GM21447 (cell line): ENCODE measurements around the gene ATG10.
"Not testable (repeated sequence)": the region's sequence is repeated elsewhere in the genome, so short reads cannot be mapped to it uniquely, and the experiment has no call there.

ENCODE experiments used
- ATAC-seq: cut with Tn5 transposase; IDR thresholded peaks from one replicate; pipeline ENCODE4 v1.9.1; 2021; ENCODE audit not compliant: unreplicated experiment

The ATG10 gene

DNA sequence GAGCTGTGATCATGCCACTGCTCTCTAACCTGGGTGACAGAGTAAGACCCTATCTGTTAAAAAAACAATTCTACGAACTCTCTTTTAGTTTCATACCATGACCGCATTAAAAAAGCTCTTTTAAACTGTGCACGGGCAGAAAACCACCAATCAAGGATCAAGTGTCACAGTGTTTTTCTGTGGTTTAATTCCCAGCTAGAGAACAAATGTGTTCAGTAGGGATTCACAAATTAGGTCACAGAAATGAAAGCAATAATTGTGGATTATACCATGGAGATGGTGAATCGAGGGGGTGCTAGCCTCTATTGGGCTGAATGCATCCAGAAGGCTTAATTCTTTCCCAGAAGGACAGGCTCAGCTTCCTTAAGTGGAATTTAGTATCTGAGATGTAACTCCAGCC lies 79.1 kb downstream of the ATG10 start:
- ATAC-seq: no peak

DNA sequence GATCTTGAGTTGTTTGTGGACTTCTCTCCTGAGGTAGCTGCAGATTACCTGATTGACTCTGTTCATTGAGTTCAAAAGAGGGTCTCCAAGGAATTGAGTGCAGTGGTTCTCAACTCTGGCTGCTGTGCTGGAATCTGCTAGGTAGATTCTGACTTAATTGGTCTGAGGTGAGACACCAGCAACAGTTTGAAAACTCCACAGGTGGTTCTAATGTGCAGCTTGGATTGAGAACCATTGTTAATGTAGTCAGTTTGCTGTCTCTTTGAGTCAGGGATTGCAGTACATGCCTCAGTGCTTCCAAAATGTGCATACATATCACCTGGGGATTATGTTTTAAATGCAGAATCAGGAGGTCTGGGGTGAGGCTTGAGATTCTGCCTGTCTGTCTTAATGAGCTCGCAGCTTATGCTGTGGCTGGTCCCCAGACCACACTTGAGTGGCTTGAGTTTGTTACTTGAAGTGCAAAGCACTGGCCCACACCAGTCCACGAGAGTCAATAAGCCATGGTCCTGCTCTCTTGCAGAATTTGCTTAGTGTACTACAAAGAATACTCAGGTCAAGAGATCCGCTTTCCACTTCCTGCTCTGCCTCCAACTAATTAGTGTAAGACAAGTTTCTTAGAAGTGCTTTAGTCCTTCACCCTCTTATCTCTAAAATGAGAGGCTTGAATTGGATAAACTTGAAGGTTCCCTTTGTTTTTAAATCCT lies 82.3 kb downstream of the ATG10 start:
- ATAC-seq: no peak

DNA sequence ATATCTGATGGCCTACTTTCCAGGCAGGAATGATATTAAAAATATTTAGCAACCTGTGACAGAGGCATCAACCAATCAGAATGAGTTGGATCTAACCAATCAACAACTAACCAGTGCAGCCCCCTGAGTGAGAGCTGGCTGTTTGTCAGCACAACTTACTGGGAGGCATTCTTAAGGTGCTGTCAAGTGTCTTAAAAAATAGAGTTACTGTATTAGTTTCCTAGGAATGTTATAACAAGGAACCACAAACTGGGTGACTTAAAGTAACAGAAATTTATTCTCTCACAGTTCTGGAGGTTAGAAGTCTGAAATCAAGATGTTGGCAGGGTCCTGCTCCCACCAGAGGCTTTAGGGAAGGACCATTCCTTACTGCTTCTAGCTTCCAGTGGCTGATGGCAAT lies 85.2 kb downstream of the ATG10 start:
- ATAC-seq: no peak

DNA sequence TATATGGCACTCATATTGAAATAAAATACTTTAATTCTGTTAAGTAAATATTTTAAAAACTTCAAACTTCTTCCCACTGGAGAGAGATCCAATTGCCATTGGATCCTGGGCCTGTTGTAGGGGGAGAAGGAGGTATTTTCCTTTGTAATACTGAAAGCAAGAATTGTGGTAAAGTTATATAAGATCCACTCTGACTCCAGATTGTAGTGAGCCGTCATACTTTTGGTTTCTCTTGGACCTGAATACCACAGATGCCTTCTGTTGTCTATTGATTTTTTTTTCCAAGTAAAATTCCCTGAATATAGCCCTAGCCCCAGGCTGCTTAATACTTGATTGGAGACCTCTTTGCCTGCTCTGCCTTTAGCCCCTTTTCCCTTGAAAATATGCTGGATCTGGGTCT lies 86.9 kb downstream of the ATG10 start:
- peak; percentile 67 for ATAC-seq

DNA sequence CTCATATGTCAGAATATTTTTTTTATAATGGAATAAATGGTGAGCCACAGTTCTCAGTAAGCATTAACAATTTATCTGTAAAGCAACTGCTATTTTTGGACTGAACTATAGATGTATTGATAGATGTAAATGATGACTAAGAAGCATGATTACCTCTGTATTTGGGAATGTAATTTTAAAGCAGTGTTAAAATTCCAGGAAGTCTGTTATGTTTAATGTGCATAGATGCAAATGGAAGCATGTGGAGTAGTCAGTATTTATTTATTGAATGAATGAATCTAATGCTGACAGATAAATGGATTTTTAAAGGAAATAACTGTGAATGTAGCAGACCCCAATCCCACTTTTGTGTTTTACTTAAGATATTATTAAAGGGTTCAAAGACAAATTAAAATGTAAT lies 95.0 kb downstream of the ATG10 start:
- no peak for ATAC-seq

DNA sequence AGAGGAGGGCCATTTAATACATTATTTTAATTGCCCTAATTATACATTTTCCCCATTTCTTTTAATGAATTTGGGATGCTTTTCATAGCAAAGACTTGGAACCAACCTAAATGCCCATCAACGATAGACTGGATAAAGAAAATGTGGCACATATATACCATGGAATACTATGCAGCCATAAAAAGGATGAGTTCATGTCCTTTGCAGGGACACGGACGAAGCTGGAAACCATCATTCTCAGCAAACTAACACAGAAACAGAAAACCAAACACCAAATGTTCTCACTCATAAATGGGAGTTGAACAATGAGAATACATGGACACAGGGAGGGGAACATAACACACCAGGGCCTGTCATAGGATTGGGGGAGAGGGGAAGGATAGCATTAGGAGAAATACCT lies 96.2 kb downstream of the ATG10 start:
- not testable (repeated sequence) for ATAC-seq

DNA sequence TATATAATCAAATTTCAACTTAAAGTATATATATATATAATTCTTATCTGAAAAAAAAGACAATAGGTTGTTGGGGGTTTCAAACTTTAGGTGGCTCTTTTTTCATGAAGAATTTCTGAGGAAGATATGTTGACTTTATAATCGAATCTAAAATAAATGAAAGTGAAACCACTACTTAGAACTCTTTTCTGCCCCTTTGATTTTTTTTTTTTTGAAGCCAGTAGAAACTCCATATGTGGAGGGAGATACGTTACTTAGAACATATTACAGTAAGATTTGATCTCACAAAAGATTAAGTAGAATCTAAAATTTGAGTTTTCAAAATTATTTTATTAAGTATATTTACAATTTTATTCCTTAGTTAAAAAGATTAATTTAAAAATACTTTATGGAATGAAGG lies 96.9 kb downstream of the ATG10 start:
- no peak for ATAC-seq

DNA sequence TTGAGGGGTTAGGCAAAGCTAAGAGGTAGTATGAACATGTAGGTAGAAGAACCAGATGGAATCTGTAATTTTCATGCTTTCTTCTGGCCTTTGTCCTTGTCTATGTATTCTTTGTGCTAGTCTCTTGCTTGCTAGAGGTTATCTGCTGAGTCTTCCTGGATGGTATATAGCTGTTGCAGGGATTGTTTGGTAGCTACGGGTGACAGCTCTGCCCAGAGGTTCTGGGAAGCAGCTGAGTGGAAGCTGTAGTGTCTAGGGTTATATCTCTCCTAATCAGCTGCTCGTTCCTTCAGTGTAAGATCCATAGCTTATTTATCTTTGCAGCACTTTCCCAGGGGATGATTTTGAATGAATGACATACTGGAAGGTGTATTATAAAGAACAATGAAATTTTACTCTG lies 100.3 kb downstream of the ATG10 start:
- no peak for ATAC-seq

DNA sequence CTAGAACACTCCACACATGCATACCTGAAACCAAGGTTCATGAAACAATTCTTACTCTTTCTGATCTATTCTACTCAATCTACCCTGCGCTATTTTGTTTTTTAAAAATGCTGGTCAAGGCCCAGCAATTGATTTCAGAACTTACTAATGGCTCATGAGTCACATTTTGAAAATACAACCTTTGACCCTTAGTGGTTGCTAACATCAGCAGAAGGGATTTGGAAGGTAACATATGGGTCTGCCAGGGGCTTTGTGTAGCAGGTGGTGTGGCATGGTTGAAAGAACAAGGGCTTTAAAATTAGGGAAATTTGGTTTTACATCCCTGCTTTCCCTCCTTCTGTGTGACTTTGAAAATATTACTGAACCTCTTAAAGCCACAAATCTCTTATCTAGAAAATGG lies 101.4 kb downstream of the ATG10 start:
- no peak for ATAC-seq

DNA sequence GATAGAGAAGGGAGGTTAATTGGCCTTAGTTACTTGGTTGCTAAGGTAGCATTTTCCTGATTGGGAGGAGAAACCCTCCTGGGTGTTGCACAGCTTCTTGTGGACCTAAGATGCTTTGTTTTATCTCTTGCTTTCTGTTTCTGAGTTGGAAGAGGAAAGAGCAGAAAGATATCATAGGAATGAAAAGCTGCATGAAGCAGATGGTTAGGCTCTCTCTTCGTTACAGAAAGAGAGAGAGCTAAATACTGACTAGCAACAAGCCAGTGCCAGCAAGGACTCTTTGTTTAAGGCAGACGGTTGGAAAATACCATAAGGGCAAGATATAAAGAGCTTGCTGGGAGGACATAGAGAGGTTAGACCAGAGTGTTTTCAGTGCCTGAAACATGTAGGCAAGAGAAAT lies 103.1 kb downstream of the ATG10 start:
- ATAC-seq: no peak

DNA sequence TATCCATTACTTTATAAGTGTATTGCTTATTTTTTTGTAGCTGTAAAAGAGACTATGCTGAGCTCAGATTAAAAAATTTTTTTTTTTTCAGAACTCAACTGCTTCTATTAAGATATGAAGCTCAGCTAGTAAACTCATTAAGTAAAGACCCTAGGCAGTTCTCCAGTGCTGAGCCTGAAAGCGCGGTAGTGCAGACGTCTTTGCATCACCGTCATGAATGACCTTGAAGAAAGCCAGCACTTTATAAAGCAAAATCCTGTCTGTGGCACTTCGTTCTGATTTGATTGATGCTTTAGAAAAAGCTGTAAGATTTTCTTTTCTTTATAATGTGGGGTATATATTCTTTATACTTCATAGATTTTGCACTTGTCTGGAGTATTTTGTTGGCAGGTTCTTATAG lies 105.7 kb downstream of the ATG10 start:
- no peak for ATAC-seq

DNA sequence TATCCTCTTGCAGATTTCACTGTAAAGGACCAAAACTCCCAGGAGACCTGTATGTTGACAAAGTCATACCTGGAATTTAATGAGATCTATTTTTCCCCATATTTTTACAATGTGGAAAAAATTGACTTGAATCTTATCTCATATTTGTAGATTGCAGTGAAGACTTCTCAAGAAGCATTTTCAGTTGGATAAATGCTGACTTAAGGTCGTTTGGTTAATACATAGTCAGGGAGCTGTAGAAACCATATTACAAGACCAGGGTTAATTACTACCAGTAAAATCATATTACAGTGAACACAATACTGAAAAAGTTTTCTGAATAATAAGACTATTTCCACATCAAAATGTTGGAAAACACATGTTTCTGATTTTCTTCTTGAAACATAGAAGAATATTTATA lies 119.8 kb downstream of the ATG10 start:
- no peak for ATAC-seq

DNA sequence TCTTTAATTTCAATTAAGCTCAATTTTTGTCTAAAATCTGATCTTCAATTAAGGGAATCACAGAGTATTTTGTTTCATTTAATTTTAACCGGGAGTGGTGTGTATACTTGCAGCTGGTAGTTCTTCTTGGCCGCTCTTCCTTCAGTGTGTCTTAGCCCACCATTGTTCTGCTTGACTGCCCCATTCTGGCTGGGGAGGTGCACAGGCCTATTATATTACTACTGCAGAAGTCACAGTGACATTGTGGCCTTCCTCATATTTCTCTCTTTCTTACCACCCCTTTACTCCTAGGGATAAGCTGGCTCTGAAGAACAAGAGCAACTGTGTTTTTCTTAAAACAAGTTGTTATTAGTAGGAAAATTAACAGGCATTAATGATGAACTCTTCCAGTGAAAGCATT lies 123.7 kb downstream of the ATG10 start:
- ATAC-seq: no peak

DNA sequence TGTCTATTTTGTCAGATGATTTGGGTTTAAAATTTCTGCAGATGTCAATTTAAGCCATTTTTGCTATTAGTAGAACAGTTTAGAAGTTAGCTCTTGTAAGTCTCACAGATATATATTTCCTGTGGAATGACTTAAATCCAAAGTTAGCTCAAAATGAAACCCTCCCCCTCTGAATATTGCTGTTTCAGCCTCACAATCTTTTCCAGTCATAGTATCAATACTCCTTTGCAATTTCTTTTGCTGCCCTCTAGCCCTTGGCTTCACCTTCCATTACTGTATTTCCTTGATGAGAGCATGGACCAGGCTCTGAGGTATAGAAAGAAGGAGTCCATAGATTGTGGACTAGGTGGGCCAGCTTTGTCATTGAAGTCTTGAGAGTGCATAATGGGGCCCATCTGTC lies 124.4 kb downstream of the ATG10 start:
- ATAC-seq: no peak

DNA sequence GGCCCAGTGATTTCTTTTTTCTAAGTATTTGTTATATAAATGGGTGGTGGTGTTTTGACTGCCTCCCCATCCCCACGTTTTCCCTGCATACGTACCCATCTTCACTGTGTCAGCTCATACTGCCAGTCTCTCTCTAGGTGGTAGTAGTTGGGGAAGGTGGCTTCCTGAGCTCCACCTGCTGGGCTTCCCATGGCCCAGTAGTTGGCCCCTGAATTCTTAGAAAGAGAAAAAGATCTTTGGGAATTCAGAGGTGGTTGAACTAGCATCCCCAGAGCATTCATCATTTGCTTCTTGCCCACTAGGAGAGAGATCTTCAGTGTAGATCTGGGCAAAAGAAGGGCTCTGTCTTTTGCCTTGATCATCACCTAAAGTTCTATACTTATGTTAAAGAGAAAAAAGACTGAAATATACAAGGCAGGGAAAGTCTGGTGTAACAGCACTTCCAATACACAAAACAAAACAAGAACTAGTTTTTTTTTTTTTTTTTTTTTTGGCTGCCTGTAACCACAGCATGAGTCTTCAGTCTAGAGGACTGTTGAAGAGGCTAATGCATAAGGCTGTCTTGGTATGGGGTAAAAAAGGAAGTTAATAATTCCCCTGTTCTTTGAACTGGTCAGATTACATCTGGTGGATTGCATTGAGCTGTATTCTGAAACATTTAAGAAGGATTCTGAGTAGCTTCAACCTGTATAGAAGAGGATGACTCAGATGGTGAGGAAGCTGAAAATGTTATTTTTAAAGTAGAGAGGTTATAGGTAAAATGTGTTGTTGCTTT lies 128.7 kb downstream of the ATG10 start:
- ATAC-seq: peak; percentile 94

DNA sequence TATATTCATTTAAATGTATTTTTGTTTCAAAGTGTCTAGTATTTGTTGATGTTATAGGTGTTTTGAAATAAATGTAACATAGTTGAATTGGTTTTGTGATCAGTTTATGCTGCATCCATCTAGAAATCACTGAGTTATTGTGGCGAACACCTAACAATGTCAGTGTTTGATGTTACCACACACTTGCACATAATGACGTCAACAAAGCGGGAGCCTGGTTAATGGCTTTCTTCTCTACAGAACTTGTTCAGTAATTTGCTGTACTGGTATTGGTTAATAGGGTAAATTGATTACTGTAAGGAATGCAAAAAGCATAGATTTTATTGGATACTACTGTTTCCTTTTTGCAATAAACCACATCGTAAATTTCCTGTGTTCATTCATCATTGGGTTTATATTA lies 133.0 kb downstream of the ATG10 start:
- ATAC-seq: no peak

DNA sequence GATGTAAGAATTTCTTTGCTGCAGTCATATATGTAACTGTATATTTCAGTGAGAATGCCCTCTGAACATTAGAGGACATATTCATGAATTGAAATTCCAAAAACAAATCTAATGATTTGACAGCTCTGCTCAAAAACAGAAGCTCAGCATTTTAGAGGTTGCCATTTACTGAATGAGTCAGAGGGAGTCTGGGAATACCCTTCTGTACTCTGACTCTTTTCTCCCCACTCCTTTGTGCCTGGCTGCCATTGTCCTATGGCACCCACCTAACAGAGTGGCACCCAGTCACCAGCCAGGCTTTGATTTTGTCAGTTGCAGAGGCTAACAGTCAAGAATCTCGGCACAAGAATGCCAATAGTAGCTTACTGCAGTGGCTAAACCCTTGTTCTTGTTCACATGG lies 133.6 kb downstream of the ATG10 start:
- no peak for ATAC-seq

DNA sequence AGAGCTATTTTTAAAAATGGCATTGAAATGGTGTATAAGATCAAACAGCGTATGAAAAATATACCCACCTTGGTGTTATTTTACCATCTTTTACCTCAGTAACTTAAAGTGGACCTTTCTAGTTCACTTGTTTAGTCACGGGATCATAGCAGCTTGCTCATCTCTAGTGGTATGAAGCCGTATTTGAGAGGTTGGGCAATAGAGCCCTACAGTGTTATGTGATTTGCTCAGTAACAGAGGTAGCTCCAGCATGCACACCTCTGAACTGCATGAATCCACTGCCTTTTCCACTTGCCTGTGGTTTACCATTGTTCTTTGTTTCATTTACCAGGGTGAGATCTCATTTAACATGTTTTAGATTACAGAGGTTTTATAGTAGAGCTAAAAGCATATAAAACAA lies 134.4 kb downstream of the ATG10 start:
- ATAC-seq: no peak

DNA sequence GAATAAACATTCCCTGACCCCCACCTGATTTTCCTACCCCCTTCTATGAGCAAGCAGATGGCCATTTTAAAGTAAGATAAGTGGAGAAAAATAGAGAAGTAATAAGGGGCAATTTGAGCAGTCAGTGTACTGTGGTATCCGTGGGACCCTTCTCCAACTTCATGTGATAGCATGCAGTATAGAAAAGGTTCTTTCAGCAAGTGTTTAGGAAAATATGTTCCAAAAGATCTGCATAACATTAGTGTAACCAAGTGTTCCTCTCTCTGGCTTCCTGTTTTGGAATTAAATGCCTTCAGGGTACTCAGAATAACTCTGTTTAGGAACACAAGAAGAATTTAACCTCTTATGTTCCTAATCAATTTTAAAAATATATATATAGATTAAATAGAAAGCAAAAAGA lies 134.9 kb downstream of the ATG10 start:
- ATAC-seq: no peak

DNA sequence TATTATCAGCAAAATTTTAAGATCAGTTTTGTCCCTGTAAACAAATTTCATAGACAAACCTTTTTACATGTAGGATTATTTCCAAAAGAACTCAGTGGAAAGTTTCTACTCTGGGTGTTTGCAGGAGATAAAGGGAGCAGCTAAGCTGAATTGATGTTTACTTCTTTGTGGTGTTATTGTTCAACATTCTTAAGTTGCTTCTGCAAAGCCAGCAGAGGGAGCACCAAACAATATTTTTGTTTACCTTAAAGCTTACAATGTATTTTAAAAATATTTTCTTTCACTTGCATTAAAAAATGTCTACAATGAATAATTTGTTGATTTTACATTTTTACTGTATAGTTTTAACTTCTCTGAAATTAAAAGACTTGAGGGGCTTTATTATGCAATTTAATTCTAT lies 135.4 kb downstream of the ATG10 start:
- ATAC-seq: no peak

DNA sequence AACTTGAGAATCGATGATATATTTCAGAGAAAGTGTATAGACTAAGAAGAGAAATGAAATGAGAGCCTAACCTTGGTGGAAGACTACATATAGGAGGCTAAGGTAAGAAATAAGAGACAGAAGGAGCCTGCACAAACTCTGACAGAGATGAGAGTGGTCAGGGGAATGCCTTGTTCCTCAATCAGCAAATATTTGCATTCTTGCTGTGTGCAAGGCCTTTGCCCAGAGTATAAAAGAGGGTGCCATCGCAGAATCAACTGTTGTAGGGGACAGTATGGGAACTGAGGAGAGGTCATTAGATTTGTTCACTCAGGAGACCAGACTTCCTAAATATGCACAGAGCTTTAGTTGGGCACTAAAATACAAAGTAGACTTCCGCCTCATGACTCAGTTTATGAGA lies 137.2 kb downstream of the ATG10 start:
- ATAC-seq: no peak

DNA sequence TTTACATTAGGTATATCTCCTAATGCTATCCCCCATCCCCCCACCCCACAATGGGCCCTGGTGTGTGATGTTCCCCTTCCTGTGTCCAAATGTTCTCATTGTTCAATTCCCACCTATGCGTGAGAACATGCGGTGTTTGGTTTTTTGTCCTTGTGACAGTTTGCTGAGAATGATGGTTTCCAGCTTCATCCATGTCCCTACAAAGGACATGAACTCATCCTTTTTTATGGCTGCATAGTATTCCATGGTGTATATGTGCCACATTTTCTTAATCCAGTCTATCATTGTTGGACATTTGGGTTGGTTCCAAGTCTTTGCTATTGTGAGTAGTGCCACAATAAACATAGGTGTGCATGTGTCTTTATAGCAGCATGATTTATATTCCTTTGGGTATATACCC lies 138.1 kb downstream of the ATG10 start:
- ATAC-seq: not testable (repeated sequence)

DNA sequence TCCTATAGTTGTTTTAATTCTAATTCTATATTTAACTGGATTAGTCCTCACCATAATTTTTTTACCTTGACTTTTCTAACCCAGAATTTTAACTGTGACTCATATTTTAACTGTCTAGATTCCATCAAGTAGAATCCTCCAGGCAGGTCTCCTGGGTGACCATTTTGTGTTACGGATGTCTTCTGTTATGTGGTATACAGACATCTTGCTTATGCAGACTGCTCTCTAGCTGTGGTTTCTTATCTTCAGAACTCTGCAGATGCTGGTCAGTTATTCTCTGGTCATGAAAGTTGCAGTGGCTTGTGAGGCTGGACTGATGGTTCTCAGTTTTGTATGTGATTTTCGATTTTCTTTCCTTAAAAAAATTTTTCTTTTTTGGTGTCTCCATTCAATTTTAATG lies 139.4 kb downstream of the ATG10 start:
- ATAC-seq: peak; percentile 56
